Activated naive CD4-positive, alpha-beta T cell treated with anti-CD3 and anti-CD28 coated beads, Interleukin-2, amount 50 U/mL, for 24 hours (primary cell): ENCODE data around the gene KRT17.
"Not testable (repeated sequence)": the region's sequence is repeated elsewhere in the genome, so short reads cannot be mapped to it uniquely, and the experiment has no call there.

Experiments
- H3K27ac Mint-ChIP-seq: one replicate; pipeline ENCODE4 v1.8.0; 2021; ENCODE audit warnings: mild to moderate bottlenecking, mixed read lengths
- H3K27me3 Mint-ChIP-seq: one replicate; pipeline ENCODE4 v1.8.0; 2021; ENCODE audit warnings: mixed read lengths
- H3K36me3 Mint-ChIP-seq: one replicate; pipeline ENCODE4 v1.8.0; 2021; ENCODE audit warnings: mixed read lengths
- H3K4me1 Mint-ChIP-seq: one replicate; pipeline ENCODE4 v1.8.0; 2021; ENCODE audit warnings: mixed read lengths
- H3K4me3 Mint-ChIP-seq: one replicate; pipeline ENCODE4 v1.8.0; 2021; ENCODE audit warnings: mild to moderate bottlenecking, mixed read lengths
- H3K9me3 Mint-ChIP-seq: one replicate; pipeline ENCODE4 v1.8.0; 2021; ENCODE audit warnings: mixed read lengths

KRT17 gene

DNA sequence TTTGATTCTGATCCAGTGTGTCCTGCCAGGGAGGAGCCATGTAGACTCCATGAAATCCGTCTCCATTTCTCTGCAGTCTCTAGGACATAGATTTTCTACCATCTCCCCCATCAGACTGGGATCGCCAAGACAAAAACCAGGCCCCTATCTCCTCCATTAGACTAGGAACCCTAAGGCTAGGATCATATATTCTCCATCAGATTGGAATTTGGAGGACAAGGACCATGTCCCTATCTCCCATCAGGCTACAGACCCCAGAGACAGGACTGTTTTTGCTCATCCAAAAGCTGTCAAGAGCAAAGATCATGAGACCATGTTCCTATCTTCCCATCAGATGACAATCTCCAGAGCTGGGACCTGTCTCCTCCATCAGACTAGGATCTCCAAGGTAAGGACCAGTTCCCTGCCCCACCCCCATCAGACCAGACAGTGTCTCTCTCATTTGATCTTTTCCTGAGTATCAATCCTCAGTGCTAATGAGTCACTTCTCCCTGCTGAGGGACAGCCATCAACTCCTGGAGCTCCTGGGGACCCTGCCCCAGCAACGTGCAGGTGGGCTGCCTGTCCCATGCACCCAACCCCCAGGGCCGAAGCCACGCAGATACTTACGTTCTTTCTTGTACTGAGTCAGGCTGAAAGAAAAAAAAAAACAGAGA lies 4.3 kb downstream of the KRT17 start:
- H3K4me1 Mint-ChIP-seq, H3K9me3 Mint-ChIP-seq, H3K4me3 Mint-ChIP-seq, H3K27me3 Mint-ChIP-seq, H3K36me3 Mint-ChIP-seq: not testable (repeated sequence)
- H3K27ac Mint-ChIP-seq = peak overlapping the region; percentile 23

- Mint-ChIP-seq H3K27ac (peak overlapping the region; percentile 23), H3K4me3 (no peak overlapping the region), H3K9me3 (no peaks in the 10 kb centered on the region), H3K4me1 (no peaks in the 10 kb centered on the region), H3K36me3 (no peaks in the 10 kb centered on the region), H3K27me3 (no peaks in the 10 kb centered on the region)
These were observed 5.1 kb downstream of the KRT17 start for GRCh38 chr17:41619036-41619926.

DNA sequence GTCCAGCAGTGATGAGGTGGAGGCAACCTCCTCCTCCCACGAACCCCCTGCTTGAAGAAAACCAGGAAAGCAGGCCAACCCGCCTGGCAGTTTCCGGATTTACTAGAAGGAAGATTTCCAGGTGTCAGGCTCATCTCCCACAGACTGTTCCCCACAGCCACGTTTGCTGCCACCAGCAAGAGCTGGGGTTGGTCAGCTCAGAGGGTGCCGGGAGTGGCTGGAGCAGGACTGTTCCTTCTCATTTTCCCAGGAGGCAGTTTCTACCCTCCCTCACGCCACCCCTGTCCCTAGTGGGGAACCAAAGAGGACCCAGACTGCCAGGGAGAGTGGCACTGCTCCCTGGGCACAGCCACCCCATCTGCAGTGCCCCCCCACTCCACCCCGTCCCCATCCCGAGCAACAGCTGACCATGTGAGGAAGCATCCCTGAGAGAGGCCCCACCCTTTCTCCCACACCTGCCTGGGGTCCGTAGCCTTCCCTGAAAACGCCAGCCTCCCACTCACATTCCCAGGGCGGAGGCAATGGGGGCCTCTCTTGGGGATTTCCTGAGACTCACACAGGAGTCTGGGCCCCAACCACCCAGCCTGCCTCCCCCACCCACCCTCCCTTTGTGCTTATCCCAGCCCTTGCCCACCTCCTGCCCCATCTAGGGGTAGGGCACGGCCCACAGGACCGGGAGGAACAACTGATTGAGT lies 5.9 kb downstream of the KRT17 start:
- H3K27me3 Mint-ChIP-seq = no peaks in the 10 kb centered on the region
- no peaks in the 10 kb centered on the region for H3K4me1 Mint-ChIP-seq

GRCh38 chr17:41617698-41618097 lies 6.7 kb downstream of the KRT17 start:
- no peaks in the 10 kb centered on the region for H3K27me3 Mint-ChIP-seq
- H3K9me3 Mint-ChIP-seq = no peaks in the 10 kb centered on the region
- no peaks in the 10 kb centered on the region for H3K36me3 Mint-ChIP-seq
- no peak overlapping the region for H3K27ac Mint-ChIP-seq
- no peak overlapping the region for H3K4me3 Mint-ChIP-seq
- H3K4me1 Mint-ChIP-seq = no peaks in the 10 kb centered on the region

More for the DNA sequence above, 5.9 kb downstream of the KRT17 start:
- Mint-ChIP-seq H3K36me3 (no peaks in the 10 kb centered on the region), H3K27ac (no peak overlapping the region), H3K4me3 (no peak overlapping the region), H3K9me3 (no peaks in the 10 kb centered on the region)

DNA sequence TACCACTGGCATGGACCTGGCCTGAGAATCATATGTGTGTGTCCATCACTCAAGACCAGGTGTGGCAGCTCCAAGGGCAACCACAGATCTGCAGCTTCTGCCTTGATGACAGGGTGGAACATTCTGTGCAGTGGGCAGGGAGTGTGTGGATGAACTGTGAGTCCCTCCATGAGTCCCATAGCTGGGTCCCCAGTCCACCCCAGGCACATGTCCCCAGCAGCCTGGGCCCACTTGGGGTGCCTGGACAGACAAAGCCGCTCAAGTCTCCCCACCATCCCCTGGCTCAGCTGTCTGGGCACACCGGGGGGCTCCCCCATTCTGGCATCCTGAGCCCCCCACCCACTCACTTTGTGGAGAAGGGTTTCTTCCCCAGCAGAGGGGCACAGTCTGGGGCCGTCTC lies 7.2 kb downstream of the KRT17 start:
- no peak overlapping the region for H3K4me3 Mint-ChIP-seq
- H3K27me3 Mint-ChIP-seq = no peaks in the 10 kb centered on the region
- no peak overlapping the region for H3K27ac Mint-ChIP-seq
- H3K9me3 Mint-ChIP-seq = no peaks in the 10 kb centered on the region
- no peaks in the 10 kb centered on the region for H3K4me1 Mint-ChIP-seq
- no peaks in the 10 kb centered on the region for H3K36me3 Mint-ChIP-seq

DNA sequence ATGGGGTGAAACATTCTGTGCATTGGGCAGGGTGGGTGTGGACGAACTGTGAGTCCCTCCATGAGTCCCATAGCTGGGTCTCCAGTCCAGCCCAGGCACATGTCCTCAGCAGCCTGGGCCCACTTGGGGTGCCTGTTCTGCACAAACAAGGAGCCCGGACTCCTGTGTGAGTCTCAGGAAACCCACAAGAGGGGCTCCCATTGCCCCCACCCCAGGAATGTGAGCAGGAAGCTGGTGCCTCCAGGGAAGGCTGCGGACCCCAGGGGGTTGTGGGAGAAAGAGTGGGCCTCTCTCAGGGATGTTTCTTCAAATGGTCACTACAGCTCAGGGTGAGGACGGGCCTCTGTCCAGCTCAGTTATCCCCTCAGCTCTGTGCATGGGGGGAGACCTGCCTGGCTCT lies 7.9 kb downstream of the KRT17 start:
- H3K4me1 Mint-ChIP-seq, H3K27ac Mint-ChIP-seq, H3K27me3 Mint-ChIP-seq: not testable (repeated sequence)

GRCh38 chr17:41615454-41615853 lies 8.9 kb downstream of the KRT17 start:
- Mint-ChIP-seq H3K36me3 (no peaks in the 10 kb centered on the region), H3K27me3 (no peaks in the 10 kb centered on the region), H3K27ac (no peak overlapping the region), H3K4me1 (no peaks in the 10 kb centered on the region), H3K9me3 (no peaks in the 10 kb centered on the region), H3K4me3 (no peak overlapping the region)

More for the DNA sequence above, 7.9 kb downstream of the KRT17 start:
- not testable (repeated sequence) for H3K4me3 Mint-ChIP-seq, H3K9me3 Mint-ChIP-seq, H3K36me3 Mint-ChIP-seq

DNA sequence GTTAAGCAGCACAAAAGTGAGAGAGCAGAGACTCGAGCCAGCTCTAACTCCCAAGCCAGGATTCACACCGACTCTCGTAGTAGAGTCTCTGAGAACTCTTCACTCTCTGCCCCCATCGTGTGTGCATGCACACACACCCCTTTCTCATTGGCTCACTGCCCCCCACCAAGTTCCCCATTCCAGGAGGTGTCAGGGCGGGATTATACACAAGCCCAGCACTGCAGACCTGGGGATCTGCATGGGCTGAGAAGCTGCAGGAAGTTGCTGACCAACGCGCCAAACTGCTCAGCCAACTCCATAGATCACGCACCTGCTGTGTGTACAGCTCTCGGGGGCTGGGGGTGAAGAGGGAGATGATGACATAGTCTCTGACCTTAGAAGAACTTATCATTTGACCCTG lies 9.6 kb downstream of the KRT17 start:
- not testable (repeated sequence) for H3K4me3 Mint-ChIP-seq, H3K9me3 Mint-ChIP-seq, H3K27ac Mint-ChIP-seq, H3K4me1 Mint-ChIP-seq, H3K36me3 Mint-ChIP-seq, H3K27me3 Mint-ChIP-seq

DNA sequence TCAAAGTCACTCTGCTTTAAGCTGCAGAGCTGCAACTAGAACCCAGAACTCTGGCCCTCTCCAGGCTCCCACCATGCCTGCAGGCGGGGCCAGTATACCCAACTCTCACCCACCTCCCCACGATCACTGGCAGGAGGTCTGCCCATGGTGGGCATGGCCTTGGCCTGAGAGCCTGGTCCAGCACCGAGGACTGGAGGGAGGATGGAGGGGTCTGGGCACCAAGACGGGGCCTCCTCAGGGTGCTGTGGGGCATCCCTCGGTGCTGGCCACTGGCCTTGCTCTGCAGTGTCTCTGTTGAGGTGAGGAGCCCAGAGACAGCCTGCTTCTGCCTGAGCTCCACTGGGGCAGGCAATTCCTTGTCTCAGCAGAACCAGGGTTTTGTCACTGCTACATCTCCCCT lies 10.3 kb downstream of the KRT17 start:
- H3K27ac Mint-ChIP-seq = no peak overlapping the region
- no peaks in the 10 kb centered on the region for H3K9me3 Mint-ChIP-seq
- H3K27me3 Mint-ChIP-seq = peaks cover 2% of the 10 kb centered on the region
- no peak overlapping the region for H3K4me3 Mint-ChIP-seq
- H3K36me3 Mint-ChIP-seq = no peaks in the 10 kb centered on the region
- H3K4me1 Mint-ChIP-seq = no peaks in the 10 kb centered on the region

DNA sequence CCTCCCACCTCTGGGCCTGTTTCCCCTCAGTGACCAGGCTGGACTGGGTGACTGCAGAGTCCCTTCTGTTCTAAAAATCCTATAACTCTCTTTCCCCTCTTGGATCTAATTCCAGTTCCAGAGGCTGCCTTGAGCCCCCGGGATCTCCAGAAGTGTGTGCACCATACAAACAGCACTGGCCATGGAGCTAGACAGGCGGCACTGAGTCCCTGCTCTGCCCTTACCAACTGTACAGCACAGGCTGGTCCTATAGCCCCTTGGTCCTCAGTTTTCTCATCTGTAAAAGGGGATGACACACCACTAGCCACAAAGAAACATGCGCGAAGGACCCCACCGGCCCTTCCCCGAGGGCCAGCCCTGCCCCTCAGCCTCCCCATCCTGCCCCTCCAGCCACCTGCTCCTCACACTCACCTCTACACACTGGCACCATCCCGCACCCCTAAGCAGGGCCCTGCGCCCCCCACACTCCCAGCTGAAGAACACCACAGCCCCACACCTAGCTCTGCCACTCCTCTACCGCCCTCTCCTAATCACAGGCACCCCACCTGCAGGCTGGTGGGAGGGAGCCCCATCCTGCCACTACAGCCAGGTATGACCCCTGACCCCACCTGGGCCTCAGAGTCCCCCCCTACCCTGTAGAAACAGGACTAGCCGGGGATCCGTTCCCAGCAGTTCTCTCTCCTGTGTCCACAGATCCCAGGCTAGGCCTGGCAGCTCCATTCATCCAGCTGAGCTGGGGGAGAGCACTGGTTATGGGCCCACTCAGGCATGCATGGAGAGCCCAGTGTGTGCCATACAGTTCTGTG lies 10.9 kb downstream of the KRT17 start:
- H3K27ac Mint-ChIP-seq = no peak overlapping the region
- no peaks in the 10 kb centered on the region for H3K4me1 Mint-ChIP-seq
- no peaks in the 10 kb centered on the region for H3K9me3 Mint-ChIP-seq
- H3K27me3 Mint-ChIP-seq = peaks cover 5% of the 10 kb centered on the region
- no peaks in the 10 kb centered on the region for H3K36me3 Mint-ChIP-seq
- H3K4me3 Mint-ChIP-seq = no peak overlapping the region

DNA sequence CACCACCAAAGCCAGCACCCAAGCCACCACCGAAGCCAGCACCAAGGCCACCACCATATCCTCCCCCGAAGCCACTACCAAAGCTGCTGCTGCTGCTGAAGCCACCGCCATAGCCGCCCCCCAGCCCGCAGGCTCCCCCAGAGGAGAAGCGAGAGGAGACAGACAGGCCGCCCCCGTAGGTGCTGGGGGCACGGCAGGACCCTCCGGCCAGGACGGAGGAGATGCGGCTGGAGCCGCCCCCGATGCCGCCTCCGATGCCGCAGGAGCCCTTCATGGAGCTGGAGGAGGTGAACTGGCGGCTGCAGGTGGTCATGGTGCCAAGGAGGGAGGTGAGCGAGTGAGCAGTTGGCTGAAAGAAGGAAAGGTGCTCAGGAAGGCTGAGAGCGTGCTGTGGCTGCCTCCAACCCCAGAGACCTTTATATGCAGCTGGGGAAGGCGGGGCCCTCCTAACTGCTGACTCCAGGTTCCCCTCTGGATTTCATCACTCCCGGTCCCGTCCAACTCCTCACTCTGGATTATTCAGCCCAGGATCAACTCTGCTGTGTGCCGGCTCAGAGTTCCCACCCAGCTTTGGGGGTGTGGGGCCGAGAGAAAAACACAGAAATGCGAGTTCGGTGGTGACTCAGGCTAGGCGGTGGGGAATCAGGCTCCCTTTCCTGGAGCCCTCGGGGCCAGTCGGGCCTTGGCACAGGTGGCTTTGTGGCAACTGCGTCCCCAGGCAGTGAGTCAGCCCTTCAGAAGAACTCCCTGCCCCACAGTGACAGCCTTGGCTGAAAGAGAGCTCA lies 11.8 kb downstream of the KRT17 start, which contains the start of gene KRT16:
Gene KRT16, minus strand, starts transcription at position 392 of the 785 bp plus-strand sequence. Its CDS starts 79 bp downstream, at position 313.
- not testable (repeated sequence) for H3K4me3 Mint-ChIP-seq, H3K27me3 Mint-ChIP-seq, H3K36me3 Mint-ChIP-seq, H3K4me1 Mint-ChIP-seq, H3K27ac Mint-ChIP-seq, H3K9me3 Mint-ChIP-seq

- no peak overlapping the region for H3K27ac Mint-ChIP-seq
- H3K27me3 Mint-ChIP-seq = peaks cover 15% of the 10 kb centered on the region
- no peak overlapping the region for H3K4me3 Mint-ChIP-seq
- H3K9me3 Mint-ChIP-seq = peaks cover 16% of the 10 kb centered on the region
- H3K36me3 Mint-ChIP-seq = peaks cover 8% of the 10 kb centered on the region
- H3K4me1 Mint-ChIP-seq = no peaks in the 10 kb centered on the region
These were observed 13.3 kb downstream of the KRT17 start for GRCh38 chr17:41610965-41611640.

DNA sequence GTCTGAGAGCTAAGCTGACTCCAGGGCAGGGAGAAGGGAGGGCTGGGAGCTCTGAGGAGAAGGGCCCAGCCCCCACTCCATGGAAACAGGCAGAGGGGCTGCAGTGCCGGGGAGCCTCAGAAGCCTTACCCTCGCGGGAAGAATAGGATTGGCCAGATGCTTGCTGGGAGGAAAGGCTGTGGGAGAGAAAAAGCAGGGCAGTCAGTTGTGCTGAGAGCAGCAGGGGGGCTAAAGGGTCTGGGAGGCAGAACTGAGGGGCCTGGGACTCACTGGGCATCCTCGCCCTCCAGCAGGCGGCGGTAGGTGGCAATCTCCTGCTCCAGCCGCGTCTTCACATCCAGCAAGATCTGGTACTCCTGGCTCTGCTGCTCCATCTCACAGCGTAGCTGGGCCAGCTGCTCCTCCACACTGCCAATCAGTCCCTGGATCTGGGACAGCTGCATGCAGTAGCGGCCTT lies 14.3 kb downstream of the KRT17 start:
- not testable (repeated sequence) for H3K27ac Mint-ChIP-seq, H3K4me3 Mint-ChIP-seq, H3K4me1 Mint-ChIP-seq, H3K36me3 Mint-ChIP-seq
- Mint-ChIP-seq H3K27me3 (peaks cover 18% of the 10 kb centered on the region), H3K9me3 (peaks cover 16% of the 10 kb centered on the region)

GRCh38 chr17:41606930-41607329 lies 17.4 kb downstream of the KRT17 start:
- H3K27me3 Mint-ChIP-seq = peaks cover 24% of the 10 kb centered on the region

More at GRCh38 chr17:41606930-41607329, 17.4 kb downstream of the KRT17 start:
- H3K36me3 Mint-ChIP-seq, H3K4me3 Mint-ChIP-seq, H3K27ac Mint-ChIP-seq, H3K4me1 Mint-ChIP-seq: not testable (repeated sequence)
- peaks cover 16% of the 10 kb centered on the region for H3K9me3 Mint-ChIP-seq
